ENCODE data around the gene KLF13.
A peak's percentile ranks its signal among the peaks of the same experiment; 100 is the strongest.

Gene KLF13

DNA sequence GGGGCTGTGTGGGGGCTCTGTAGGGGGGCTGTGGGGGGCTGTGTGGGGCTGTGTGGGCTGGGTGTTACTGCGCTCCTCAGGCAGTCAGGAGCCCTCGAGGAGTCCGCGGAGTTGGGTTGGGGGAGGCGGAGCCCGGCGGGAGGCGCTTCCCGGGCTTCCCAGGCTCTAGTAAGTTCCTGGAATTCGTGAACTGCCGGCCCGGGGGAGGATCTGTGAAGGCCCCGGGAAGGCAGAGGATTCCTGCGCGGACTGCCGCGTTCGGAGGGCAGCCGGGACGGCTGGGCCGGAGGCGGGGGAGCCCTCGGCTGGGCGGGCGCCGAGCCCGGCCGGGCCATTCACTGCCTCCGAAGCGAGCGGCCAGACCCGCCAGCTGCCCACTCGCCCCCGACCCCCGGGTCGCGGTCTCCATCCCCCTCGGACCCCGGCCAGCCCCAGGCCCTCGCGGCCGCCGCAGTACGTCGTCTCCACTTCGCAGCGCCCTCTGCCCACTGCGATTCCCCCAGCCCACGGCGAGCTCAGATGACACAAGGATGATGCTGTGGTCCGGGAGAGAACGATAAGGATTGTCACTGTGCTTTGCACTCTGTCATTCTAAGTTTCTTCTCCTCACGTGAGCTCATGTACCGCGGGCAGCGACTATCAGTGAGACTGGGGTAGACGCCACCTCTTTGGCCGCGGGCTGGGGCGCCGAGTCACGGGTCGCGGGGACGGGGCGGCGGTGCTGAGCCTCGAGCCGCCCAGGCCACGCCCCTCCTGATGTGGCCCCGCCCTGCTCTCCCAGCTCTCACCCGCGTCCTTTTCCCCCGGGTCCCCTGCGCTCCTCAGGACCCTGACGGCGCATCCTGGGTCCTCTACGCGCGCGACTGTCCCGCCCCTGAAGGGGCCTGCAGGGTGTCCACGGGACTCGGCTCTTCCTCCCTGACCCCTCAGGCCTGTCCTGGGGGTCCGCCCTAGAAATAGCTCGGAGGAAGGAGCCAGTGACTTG lies 65.3 kb downstream of the KLF13 start:
- H3K4me1 ChIP-seq (ENCODE audit: control insufficient read depth in 1 of 2, insufficient read depth in 2 of 2, low read length in 2 of 2), result no peaks in the 10 kb centered on the region

DNA sequence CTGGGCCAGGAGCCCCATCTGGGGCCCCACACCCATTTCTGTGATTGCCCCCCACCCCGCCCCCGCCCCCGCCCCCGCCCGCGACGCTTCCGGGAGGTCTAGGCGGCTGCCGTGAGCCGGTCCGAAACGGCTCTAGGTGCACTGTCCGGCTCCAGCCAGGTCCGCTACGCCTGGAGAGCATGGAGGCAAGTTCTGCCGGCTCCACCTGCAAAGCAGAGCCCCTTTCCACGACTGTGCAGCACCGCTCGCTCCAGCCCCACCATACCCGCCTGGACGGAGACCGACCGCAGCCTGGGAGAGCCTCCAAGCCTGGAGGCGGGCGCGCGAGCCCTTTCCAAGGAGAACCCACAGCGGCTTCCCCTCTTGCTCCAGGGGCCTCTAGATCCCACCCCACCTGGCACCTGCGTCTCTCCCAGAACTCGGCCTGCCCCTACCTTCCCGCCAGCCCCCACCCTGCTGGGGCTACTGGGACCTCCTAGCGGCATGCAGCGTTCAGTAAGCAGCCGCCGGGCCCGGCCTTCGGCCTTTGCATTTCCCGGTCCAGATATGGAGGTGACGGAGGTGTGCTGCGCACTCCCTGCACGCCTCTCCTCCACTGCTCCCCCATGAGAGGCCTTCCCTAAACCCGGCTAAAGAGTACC lies 66.2 kb downstream of the KLF13 start:
- Histone ChIP-seq H3K36me3 (ENCODE audit: control insufficient read depth in 1 of 2, insufficient read depth in 2 of 2, low read length in 2 of 2) (no peaks in the 10 kb centered on the region), H3K4me1 (ENCODE audit: control insufficient read depth in 1 of 2, insufficient read depth in 2 of 2, low read length in 2 of 2) (peaks cover 0 to 5% of the 10 kb centered on the region in 2 donors), H3K27ac (ENCODE audit: low read length) (no peak overlapping the region), H3K9me3 (ENCODE audit: control insufficient read depth in 1 of 2, low read length in 2 of 2) (peaks cover 0 to 3% of the 10 kb centered on the region in 2 donors), H3K4me3 (ENCODE audit: low read depth in 1 of 2, low read length in 2 of 2) (peak overlapping the region in 1 of 2 donors; percentile 65), H3K27me3 (ENCODE audit: low read depth, low read length) (no peaks in the 10 kb centered on the region)

More for the DNA sequence above, 65.3 kb downstream of the KLF13 start:
- Histone ChIP-seq H3K27me3 (ENCODE audit: low read depth, low read length) (no peaks in the 10 kb centered on the region), H3K4me3 (ENCODE audit: low read depth in 1 of 2, low read length in 2 of 2) (peak overlapping the region; percentile 61 to 65), H3K36me3 (ENCODE audit: control insufficient read depth in 1 of 2, insufficient read depth in 2 of 2, low read length in 2 of 2) (no peaks in the 10 kb centered on the region), H3K9me3 (ENCODE audit: control insufficient read depth in 1 of 2, low read length in 2 of 2) (peaks cover 0 to 3% of the 10 kb centered on the region in 2 donors), H3K27ac (ENCODE audit: low read length) (no peak overlapping the region)

DNA sequence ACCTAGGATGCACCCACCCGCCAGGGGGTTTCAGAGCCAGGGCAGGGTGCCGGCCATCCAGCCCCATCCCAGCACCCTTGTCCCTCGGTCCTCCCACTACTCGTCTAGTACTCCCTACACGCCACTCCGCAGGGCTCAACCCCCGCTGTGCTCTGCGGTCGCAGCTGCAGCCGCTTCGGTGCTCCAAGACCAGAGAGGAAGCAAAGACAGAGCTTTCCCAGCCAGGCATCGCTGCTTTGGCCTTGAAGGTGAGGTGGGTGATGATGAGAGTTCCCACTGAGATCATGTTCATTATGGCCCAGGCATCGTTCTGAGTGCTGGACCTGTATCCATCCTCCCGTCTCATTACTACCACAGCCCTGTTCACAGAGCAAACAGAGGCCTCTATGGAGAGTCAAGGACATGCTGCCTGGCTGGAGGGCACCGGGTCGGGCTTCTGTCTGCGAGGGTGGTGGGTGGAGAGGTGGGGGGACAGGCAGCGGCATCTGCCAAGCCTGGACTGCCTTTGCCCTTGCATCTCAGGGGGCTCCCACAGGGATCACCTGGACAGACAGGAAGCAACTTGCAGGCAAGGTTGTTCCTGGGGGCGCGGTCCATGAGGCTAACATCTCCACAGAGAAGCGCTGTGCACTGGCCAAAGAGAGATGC lies 66.9 kb downstream of the KLF13 start:
- H3K27me3 ChIP-seq (ENCODE audit: low read depth, low read length), result no peaks in the 10 kb centered on the region
- peaks cover 0 to 5% of the 10 kb centered on the region in 2 donors for H3K4me1 ChIP-seq (ENCODE audit: control insufficient read depth in 1 of 2, insufficient read depth in 2 of 2, low read length in 2 of 2)
- no peaks in the 10 kb centered on the region for H3K36me3 ChIP-seq (ENCODE audit: control insufficient read depth in 1 of 2, insufficient read depth in 2 of 2, low read length in 2 of 2)
- H3K27ac ChIP-seq (ENCODE audit: low read length), result no peak overlapping the region
- H3K9me3 ChIP-seq (ENCODE audit: control insufficient read depth in 1 of 2, low read length in 2 of 2), result peaks cover 0 to 3% of the 10 kb centered on the region in 2 donors
- no peak overlapping the region for H3K4me3 ChIP-seq (ENCODE audit: low read depth in 1 of 2, low read length in 2 of 2)

DNA sequence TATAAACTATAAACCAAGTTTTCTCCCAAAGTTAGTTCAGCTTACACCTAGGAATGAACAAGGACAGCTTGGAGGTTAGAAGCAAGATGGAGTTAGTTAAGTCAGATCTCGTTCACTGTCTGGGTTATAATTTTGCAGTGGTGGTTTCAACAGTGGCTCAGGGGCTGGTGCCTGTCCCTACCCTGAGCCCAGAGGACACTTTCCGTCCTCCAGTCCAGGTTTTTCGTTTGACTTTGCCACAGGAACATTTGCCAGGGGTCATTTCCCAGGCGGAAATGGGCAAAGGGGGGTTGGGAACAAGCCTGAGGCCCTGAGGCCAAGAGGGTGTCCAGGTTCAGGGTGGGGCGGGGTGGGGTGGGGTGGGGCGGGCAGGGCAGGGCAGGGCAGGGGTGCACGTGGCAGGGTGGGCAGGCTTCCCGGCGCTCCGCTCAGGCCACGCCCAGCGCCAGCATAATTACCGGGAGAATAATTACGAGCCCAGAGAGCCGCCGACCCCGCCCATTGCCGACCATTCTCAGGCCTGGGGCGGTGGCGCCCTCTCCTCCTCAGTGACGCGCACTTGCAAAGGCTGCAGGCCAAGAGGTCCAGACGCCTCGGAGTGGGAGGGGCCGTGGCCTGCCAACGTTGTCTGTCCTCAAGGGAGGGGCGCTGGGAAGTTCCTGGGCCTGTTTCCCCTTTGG lies 70.4 kb downstream of the KLF13 start:
- H3K9me3 ChIP-seq (ENCODE audit: control insufficient read depth in 1 of 2, low read length in 2 of 2), result no peaks in the 10 kb centered on the region
- H3K4me1 ChIP-seq (ENCODE audit: control insufficient read depth in 1 of 2, insufficient read depth in 2 of 2, low read length in 2 of 2), result peaks cover 0 to 5% of the 10 kb centered on the region in 2 donors
- H3K36me3 ChIP-seq (ENCODE audit: control insufficient read depth in 1 of 2, insufficient read depth in 2 of 2, low read length in 2 of 2), result no peaks in the 10 kb centered on the region
- no peak overlapping the region for H3K27ac ChIP-seq (ENCODE audit: low read length)
- no peaks in the 10 kb centered on the region for H3K27me3 ChIP-seq (ENCODE audit: low read depth, low read length)
- H3K4me3 ChIP-seq (ENCODE audit: low read depth in 1 of 2, low read length in 2 of 2), result peak overlapping the region in 1 of 2 donors; percentile 37

DNA sequence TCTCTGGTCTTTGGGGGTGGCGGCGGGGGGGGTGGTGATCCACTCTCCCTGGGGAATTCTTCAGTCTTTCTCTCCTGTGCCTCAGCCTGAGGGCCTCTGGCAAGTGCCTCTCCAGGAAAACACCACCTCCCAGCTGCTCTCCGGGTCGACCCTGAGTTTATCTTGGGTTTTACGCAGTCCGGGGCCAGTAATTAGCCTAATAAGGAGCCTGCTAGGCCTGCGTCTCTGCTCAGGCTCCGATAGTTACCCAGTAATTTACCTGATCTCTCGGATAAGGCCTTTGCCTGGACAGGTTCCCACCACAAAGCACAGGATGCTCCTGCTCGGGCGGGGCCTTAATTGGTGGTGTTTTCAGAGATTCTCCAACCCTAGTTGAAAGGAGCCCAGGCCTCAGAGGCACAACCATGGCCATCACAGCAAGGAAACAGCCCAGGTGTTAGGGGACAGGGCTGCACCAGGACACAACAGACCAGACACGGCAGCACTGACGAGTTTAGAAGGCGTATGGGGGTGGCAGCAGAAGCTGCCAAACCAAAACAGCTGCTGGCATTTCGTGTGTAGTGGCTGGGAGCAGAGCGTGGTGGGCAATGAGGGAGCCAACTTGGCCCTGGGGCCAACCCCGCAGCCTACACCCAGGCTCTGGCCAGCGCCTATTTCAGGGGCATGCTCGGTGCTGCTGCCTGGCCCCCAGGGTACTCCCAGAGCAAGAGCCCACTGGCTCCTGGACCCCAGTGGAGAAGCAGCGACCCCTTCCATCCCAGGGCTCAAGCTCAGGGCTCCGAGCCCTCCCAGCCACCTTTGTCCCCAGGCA lies 71.4 kb downstream of the KLF13 start:
- H3K4me1 ChIP-seq (ENCODE audit: control insufficient read depth in 1 of 2, insufficient read depth in 2 of 2, low read length in 2 of 2), result peaks cover 0 to 5% of the 10 kb centered on the region in 2 donors
- no peak overlapping the region for H3K27ac ChIP-seq (ENCODE audit: low read length)
- no peaks in the 10 kb centered on the region for H3K36me3 ChIP-seq (ENCODE audit: control insufficient read depth in 1 of 2, insufficient read depth in 2 of 2, low read length in 2 of 2)
- H3K27me3 ChIP-seq (ENCODE audit: low read depth, low read length), result no peaks in the 10 kb centered on the region
- H3K4me3 ChIP-seq (ENCODE audit: low read depth in 1 of 2, low read length in 2 of 2), result no peak overlapping the region
- no peaks in the 10 kb centered on the region for H3K9me3 ChIP-seq (ENCODE audit: control insufficient read depth in 1 of 2, low read length in 2 of 2)

DNA sequence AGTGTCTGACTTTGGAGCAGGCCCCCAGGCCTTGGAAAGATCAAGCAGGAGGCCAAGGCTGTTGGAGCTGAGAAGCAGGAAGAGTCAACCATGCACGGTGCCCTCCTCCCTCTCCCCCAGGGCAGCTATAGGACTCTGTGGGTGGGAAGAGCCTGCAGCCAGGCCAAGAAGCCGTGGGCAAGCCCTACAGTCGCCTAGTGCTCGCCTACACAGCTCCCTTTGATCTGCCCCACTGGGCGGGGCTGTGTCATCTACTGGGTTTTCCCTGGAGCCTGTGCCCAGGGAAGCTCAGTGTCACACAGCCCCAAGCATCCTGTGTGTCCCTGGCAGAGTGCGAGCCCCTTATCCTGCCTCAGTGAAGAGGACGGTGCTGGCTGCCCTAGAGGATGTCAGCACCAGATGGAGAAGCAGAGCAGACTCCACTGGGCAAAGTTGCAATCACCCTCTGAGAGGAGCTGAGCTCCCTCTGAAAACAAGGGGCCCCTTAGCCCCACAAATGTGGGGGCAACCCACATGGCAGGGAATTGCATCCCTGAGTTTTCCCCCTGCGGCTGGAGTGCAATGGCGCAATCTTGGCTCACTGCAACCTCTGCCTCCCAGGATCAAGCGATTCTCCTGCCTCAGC lies 72.2 kb downstream of the KLF13 start:
- Histone ChIP-seq H3K27ac (ENCODE audit: low read length) (no peak overlapping the region), H3K4me1 (ENCODE audit: control insufficient read depth in 1 of 2, insufficient read depth in 2 of 2, low read length in 2 of 2) (peaks cover 0 to 5% of the 10 kb centered on the region in 2 donors), H3K27me3 (ENCODE audit: low read depth, low read length) (no peaks in the 10 kb centered on the region), H3K4me3 (ENCODE audit: low read depth in 1 of 2, low read length in 2 of 2) (no peak overlapping the region), H3K9me3 (ENCODE audit: control insufficient read depth in 1 of 2, low read length in 2 of 2) (no peaks in the 10 kb centered on the region), H3K36me3 (ENCODE audit: control insufficient read depth in 1 of 2, insufficient read depth in 2 of 2, low read length in 2 of 2) (no peaks in the 10 kb centered on the region)

DNA sequence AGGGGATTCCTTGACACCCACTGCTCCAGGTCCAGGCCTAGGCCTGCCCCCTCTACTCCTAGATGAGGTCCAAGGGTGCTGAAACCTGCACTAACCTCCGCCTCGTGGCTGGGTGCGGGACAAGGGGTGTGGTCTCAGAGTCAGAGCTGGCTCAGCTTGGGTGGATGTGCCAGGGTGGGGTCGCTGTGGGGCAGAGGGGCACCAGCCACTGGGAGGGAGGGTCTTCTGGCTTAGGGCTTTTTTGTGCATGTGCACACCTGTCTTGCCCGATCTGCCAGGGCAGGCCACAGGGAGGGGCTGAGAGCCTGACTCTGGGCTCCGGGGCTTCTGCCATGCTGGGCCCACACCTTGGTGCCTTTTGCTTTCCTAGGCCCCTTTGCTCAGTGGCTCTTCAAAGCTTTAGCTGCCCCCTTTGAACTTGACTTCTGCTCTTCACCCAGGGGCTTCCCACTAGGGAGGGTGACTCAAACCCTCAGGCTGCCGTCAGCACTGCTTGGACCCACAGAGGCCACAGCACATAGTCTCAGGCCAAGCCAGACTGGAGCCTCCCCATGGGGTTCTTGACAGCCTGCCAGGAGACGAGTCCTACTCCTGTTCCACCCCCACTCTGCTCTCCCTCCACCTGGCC lies 73.0 kb downstream of the KLF13 start:
- no peaks in the 10 kb centered on the region for H3K9me3 ChIP-seq (ENCODE audit: control insufficient read depth in 1 of 2, low read length in 2 of 2)
- no peak overlapping the region for H3K27ac ChIP-seq (ENCODE audit: low read length)
- no peaks in the 10 kb centered on the region for H3K36me3 ChIP-seq (ENCODE audit: control insufficient read depth in 1 of 2, insufficient read depth in 2 of 2, low read length in 2 of 2)
- H3K4me1 ChIP-seq (ENCODE audit: control insufficient read depth in 1 of 2, insufficient read depth in 2 of 2, low read length in 2 of 2), result peaks cover 0 to 5% of the 10 kb centered on the region in 2 donors
- H3K27me3 ChIP-seq (ENCODE audit: low read depth, low read length), result no peaks in the 10 kb centered on the region
- H3K4me3 ChIP-seq (ENCODE audit: low read depth in 1 of 2, low read length in 2 of 2), result no peak overlapping the region

DNA sequence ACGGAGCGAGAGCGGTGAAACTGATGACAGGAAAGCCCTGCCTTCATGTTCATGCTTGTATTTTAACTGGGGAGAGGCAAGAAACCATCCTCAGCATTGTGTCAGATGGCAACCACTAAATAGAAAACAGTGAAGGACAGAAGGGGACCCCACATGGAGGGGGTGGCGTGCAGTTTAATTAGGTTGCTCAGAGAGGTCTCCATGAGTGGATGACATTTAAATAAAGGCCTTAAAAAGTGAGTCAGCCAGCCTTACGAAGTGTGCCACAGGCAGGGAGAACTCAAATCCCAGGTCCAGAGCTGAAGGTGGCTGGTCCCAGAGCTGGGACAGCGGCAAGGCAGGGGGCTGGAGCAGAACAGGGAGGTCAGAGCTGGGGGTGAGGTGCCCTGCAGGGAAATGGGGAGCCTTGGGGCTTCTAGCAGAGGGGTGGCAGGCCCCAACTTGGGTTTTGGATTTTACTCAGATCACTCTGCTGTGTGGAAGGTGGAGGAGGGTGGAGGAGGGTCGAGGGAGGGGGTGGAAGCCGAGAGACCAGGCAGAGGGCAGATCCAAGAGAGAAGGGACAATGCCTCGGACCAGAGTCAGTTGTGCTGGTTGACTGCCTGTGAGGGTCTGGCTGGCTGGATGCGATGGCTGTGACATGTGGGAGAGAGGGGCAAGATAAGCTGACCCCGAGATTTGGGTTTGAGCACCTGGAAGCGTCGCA lies 73.7 kb downstream of the KLF13 start:
- no peaks in the 10 kb centered on the region for H3K36me3 ChIP-seq (ENCODE audit: control insufficient read depth in 1 of 2, insufficient read depth in 2 of 2, low read length in 2 of 2)
- H3K4me3 ChIP-seq (ENCODE audit: low read depth in 1 of 2, low read length in 2 of 2), result no peak overlapping the region
- no peaks in the 10 kb centered on the region for H3K9me3 ChIP-seq (ENCODE audit: control insufficient read depth in 1 of 2, low read length in 2 of 2)
- H3K4me1 ChIP-seq (ENCODE audit: control insufficient read depth in 1 of 2, insufficient read depth in 2 of 2, low read length in 2 of 2), result peaks cover 0 to 5% of the 10 kb centered on the region in 2 donors
- H3K27me3 ChIP-seq (ENCODE audit: low read depth, low read length), result no peaks in the 10 kb centered on the region
- no peak overlapping the region for H3K27ac ChIP-seq (ENCODE audit: low read length)

DNA sequence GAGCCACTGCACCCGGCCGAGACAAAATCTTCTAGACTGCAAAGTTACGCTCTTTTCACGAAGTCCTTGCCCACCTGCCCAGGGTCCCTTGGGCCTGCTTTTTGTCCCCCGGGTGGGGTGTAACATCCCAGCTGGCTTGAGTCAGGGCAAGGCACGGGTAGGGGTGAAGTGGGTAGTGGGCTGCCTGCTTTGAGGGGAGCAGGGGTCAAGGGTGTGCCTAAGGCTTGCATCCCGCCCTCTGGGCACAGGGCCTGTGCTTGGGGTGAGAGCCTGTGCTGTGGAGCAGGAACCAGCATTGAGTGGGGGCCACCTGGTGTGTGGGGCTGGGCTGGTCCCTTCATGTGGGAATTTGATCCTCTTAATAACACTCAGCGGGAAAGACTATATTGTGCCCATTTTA lies 74.6 kb downstream of the KLF13 start:
- no peak overlapping the region for H3K4me3 ChIP-seq (ENCODE audit: low read depth in 1 of 2, low read length in 2 of 2)
- no peak overlapping the region for H3K27ac ChIP-seq (ENCODE audit: low read length)
- H3K27me3 ChIP-seq (ENCODE audit: low read depth, low read length), result no peaks in the 10 kb centered on the region
- no peaks in the 10 kb centered on the region for H3K9me3 ChIP-seq (ENCODE audit: control insufficient read depth in 1 of 2, low read length in 2 of 2)
- H3K36me3 ChIP-seq (ENCODE audit: control insufficient read depth in 1 of 2, insufficient read depth in 2 of 2, low read length in 2 of 2), result no peaks in the 10 kb centered on the region
- H3K4me1 ChIP-seq (ENCODE audit: control insufficient read depth in 1 of 2, insufficient read depth in 2 of 2, low read length in 2 of 2), result peaks cover 0 to 5% of the 10 kb centered on the region in 2 donors
